Activated CD8-positive, alpha-beta memory T cell treated with anti-CD3 and anti-CD28 coated beads for 36 hours (primary cell): ENCODE measurements around the gene NOL11. TPM values are rescaled to one million over a fixed set of nuclear protein-coding genes. Genes with fewer than 3 reads are reported as not detected.
"Not testable (repeated sequence)": the region's sequence is repeated elsewhere in the genome, so short reads cannot be mapped to it uniquely, and the experiment has no call there.

ENCODE experiments used
- CTCF ChIA-PET: fragments of 350-600 bp; sonication (Branson Sonifier 250); formaldehyde crosslinking; loops from one replicate; lab custom pipeline; 2021; ENCODE audit warnings: antibody characterized with exemption; lab: Charles Lee
- POLR2A ChIA-PET: fragments of 350-600 bp; sonication (Branson Sonifier 250); formaldehyde crosslinking; loops from one replicate; lab custom pipeline; 2021; ENCODE audit warnings: antibody characterized with exemption; lab: Charles Lee
- total RNA-seq, 2 experiments: library from RNA; stranded (reverse); gene quantifications; one replicate each; pipeline ENCODE4 v1.2.3, GENCODE V29; 2021

NOL11 gene
- total RNA-seq, 2 experiments from 2014 or later: 99.2 to 99.9 TPM

- ChIA-PET CTCF (interaction anchor here (0.6 to 0.7 kb wide), 2 partner anchors 19 to 82 kb away, joined by 3 to 5 read pairs; no protein-coding TSS in a partner anchor), POLR2A (no interaction called here)
These were observed 17.6 kb upstream of the NOL11 start for GRCh38 chr17:67700037-67700724.

- POLR2A ChIA-PET: no interaction called here
- CTCF ChIA-PET: interaction anchor here (0.6 to 0.7 kb wide), 2 partner anchors 20 to 83 kb away, joined by 3 read pairs; no protein-coding TSS in a partner anchor
These were observed 17.0 kb upstream of the NOL11 start for GRCh38 chr17:67700725-67701119.

- POLR2A ChIA-PET: not testable (repeated sequence)
- CTCF ChIA-PET: interaction anchor here (0.7 kb wide), 1 partner anchor 9 kb away, joined by 3 read pairs; no protein-coding TSS in a partner anchor
These were observed 14.9 kb upstream of the NOL11 start for GRCh38 chr17:67702861-67703260.

GRCh38 chr17:67707442-67707841 lies 10.3 kb upstream of the NOL11 start:
- ChIA-PET CTCF (no interaction called here), POLR2A (no interaction called here)

- ChIA-PET CTCF (no interaction called here), POLR2A (no interaction called here)
These were observed 9.4 kb upstream of the NOL11 start for GRCh38 chr17:67708378-67708777.

- POLR2A ChIA-PET: no interaction called here
- CTCF ChIA-PET: interaction anchor here (0.6 to 1.5 kb wide), 3 partner anchors 9 to 586 kb away, joined by 3 read pairs; no protein-coding TSS in a partner anchor
These were observed 5.8 kb upstream of the NOL11 start for GRCh38 chr17:67711916-67712315.

- POLR2A ChIA-PET: no interaction called here
These were observed 5.4 kb upstream of the NOL11 start for GRCh38 chr17:67712375-67712774.

GRCh38 chr17:67713169-67713568 lies 4.6 kb upstream of the NOL11 start:
- ChIA-PET POLR2A (no interaction called here), CTCF (interaction anchor here (0.6 to 1.5 kb wide), 2 partner anchors 323 to 339 kb away, joined by 3 read pairs; no protein-coding TSS in a partner anchor)

More at GRCh38 chr17:67712375-67712774, 5.4 kb upstream of the NOL11 start:
- CTCF ChIA-PET: interaction anchor here (0.6 to 1.5 kb wide), 3 partner anchors 9 to 586 kb away, joined by 3 read pairs; no protein-coding TSS in a partner anchor

GRCh38 chr17:67716405-67716798 lies 1.3 kb upstream of the NOL11 start:
- CTCF ChIA-PET: no interaction called here
- POLR2A ChIA-PET: no interaction called here

GRCh38 chr17:67717192-67717623 lies 528 bp upstream of the NOL11 start:
- ChIA-PET POLR2A (interaction anchor here (0.5 to 0.6 kb wide), 2 partner anchors 88 to 420 kb away, joined by 4 to 8 read pairs; no protein-coding TSS in a partner anchor), CTCF (interaction anchor here (0.8 kb wide), 1 partner anchor 11 kb away, joined by 4 read pairs; no protein-coding TSS in a partner anchor)

GRCh38 chr17:67718325-67718941 lies 697 bp downstream of the NOL11 start:
- CTCF ChIA-PET: interaction anchor here (0.7 to 1.7 kb wide), 5 partner anchors 9 to 203 kb away, joined by 3 read pairs; partner anchors contain the start of gene BPTF
- POLR2A ChIA-PET: interaction anchor here (0.9 to 1.0 kb wide), 3 partner anchors 9 to 278 kb away, joined by 3 to 4 read pairs (median 3); no protein-coding TSS in a partner anchor

- POLR2A ChIA-PET: interaction anchor here (0.5 kb wide), 1 partner anchor 491 kb away, joined by 3 read pairs; no protein-coding TSS in a partner anchor
- CTCF ChIA-PET: interaction anchor here (0.6 kb wide), 1 partner anchor 296 kb away, joined by 3 read pairs; no protein-coding TSS in a partner anchor
These were observed 7.6 kb downstream of the NOL11 start for GRCh38 chr17:67725373-67725791.

GRCh38 chr17:67725807-67726206 lies 8.1 kb downstream of the NOL11 start:
- POLR2A ChIA-PET: no interaction called here
- CTCF ChIA-PET: no interaction called here

GRCh38 chr17:67727152-67728039 lies 9.7 kb downstream of the NOL11 start:
- POLR2A ChIA-PET: interaction anchor here (0.6 to 1.0 kb wide), 2 partner anchors 9 to 362 kb away, joined by 3 read pairs; no protein-coding TSS in a partner anchor
- CTCF ChIA-PET: interaction anchor here (0.7 to 1.2 kb wide), 2 partner anchors 9 to 538 kb away, joined by 3 to 4 read pairs; partner anchors contain the start of gene NOL11

GRCh38 chr17:67729903-67730302 lies 12.2 kb downstream of the NOL11 start:
- ChIA-PET CTCF (no interaction called here), POLR2A (interaction anchor here (1.0 kb wide), 1 partner anchor 11 kb away, joined by 4 read pairs; no protein-coding TSS in a partner anchor)

GRCh38 chr17:67730731-67731130 lies 13.0 kb downstream of the NOL11 start:
- CTCF ChIA-PET: no interaction called here
- POLR2A ChIA-PET: no interaction called here

GRCh38 chr17:67733449-67733848 lies 15.7 kb downstream of the NOL11 start:
- ChIA-PET CTCF (no interaction called here), POLR2A (no interaction called here)

GRCh38 chr17:67737145-67737544 lies 19.4 kb downstream of the NOL11 start:
- ChIA-PET POLR2A (no interaction called here), CTCF (interaction anchor here (1.7 kb wide), 1 partner anchor 19 kb away, joined by 3 read pairs; no protein-coding TSS in a partner anchor)
